ENCODE measurements around the gene FBXW8.

The FBXW8 gene

GRCh38 chr12:117022465-117022864 is 111.7 kb downstream of the FBXW8 start:
- no peak overlapping the region for H3K4ac ChIP-seq (ENCODE audit: low read length)
- DNase-seq (ENCODE audit: low spot score), result no peak
- no peak overlapping the region for H3K4me2 ChIP-seq (ENCODE audit: insufficient read depth, low read length, poor library complexity, severe bottlenecking)
- no peak overlapping the region for H2BK15ac ChIP-seq (ENCODE audit: low read length)
- no peak overlapping the region for H3K27ac ChIP-seq (replicated peaks; ENCODE audit: low read length)
- H3K4me1 ChIP-seq (ENCODE audit: control insufficient read depth in 2 of 2, insufficient read depth in 1 of 2, low read depth in 1 of 2, low read length in 2 of 2), result peaks cover 3% of the 10 kb centered on the region in 2 donors
- H3K18ac ChIP-seq (ENCODE audit: low read length), result no peak overlapping the region
- H2AFZ ChIP-seq (ENCODE audit: low read length), result no peak overlapping the region
- H2AK5ac ChIP-seq (ENCODE audit: low read depth, low read length), result no peak overlapping the region
- no peak overlapping the region for H4K8ac ChIP-seq (ENCODE audit: low read depth, low read length)
- no peak overlapping the region for H3K9ac ChIP-seq (ENCODE audit: low read depth, low read length, poor library complexity)
- WGBS, 2 donors (ENCODE audit: extremely low coverage in 2 of 2, insufficient read length in 2 of 2, insufficient replicate concordance in 1 of 2), result no CpG with 5 or more reads among the region's 6 CpGs
- H2BK120ac ChIP-seq (ENCODE audit: low read depth, low read length), result no peak overlapping the region
- H3K27me3 ChIP-seq (ENCODE audit: control insufficient read depth in 3 of 3, insufficient read depth in 3 of 3, low read depth in 1 of 3, low read length in 3 of 3), result no peaks in the 10 kb centered on the region
- H3K9me3 ChIP-seq (replicated peaks in 1 of 2; ENCODE audit: control insufficient read depth in 2 of 2, insufficient read depth in 1 of 2, low read depth in 1 of 2, low read length in 2 of 2), result no peaks in the 10 kb centered on the region
- H4K91ac ChIP-seq (ENCODE audit: low read depth, low read length, poor library complexity), result no peak overlapping the region
- H2BK5ac ChIP-seq (ENCODE audit: low read length), result no peak overlapping the region
- H3K4me3 ChIP-seq (ENCODE audit: low read length in 2 of 2), result no peak overlapping the region
- H3K14ac ChIP-seq (ENCODE audit: low read length), result no peak overlapping the region
- H3K79me1 ChIP-seq (ENCODE audit: low read depth, low read length), result no peaks in the 10 kb centered on the region
- H2BK12ac ChIP-seq (ENCODE audit: low read length), result no peak overlapping the region
- peaks cover 32 to 64% of the 10 kb centered on the region in 2 donors for H3K36me3 ChIP-seq (replicated peaks in 1 of 2; ENCODE audit: control insufficient read depth in 2 of 2, insufficient read depth in 2 of 2, low read length in 2 of 2)
- H3K23ac ChIP-seq (ENCODE audit: low read depth, low read length, poor library complexity), result no peak overlapping the region

GRCh38 chr12:117023998-117024960 is 113.5 kb downstream of the FBXW8 start:
- no peak for DNase-seq (ENCODE audit: low spot score)
- H3K36me3 ChIP-seq (replicated peaks in 1 of 2; ENCODE audit: control insufficient read depth in 2 of 2, insufficient read depth in 2 of 2, low read length in 2 of 2), result peaks cover 46 to 70% of the 10 kb centered on the region in 2 donors
- WGBS, 2 donors (ENCODE audit: extremely low coverage in 2 of 2, insufficient read length in 2 of 2, insufficient replicate concordance in 1 of 2), result no CpG with 5 or more reads among the region's 24 CpGs
- H2AK5ac ChIP-seq (ENCODE audit: low read depth, low read length), result no peak overlapping the region
- peaks cover 3% of the 10 kb centered on the region in 2 donors for H3K4me1 ChIP-seq (ENCODE audit: control insufficient read depth in 2 of 2, insufficient read depth in 1 of 2, low read depth in 1 of 2, low read length in 2 of 2)
- no peak overlapping the region for H3K14ac ChIP-seq (ENCODE audit: low read length)
- no peak overlapping the region for H4K91ac ChIP-seq (ENCODE audit: low read depth, low read length, poor library complexity)
- no peak overlapping the region for H2AFZ ChIP-seq (ENCODE audit: low read length)
- no peak overlapping the region for H3K4me2 ChIP-seq (ENCODE audit: insufficient read depth, low read length, poor library complexity, severe bottlenecking)
- no peak overlapping the region for H2BK120ac ChIP-seq (ENCODE audit: low read depth, low read length)
- no peak overlapping the region for H3K23ac ChIP-seq (ENCODE audit: low read depth, low read length, poor library complexity)
- H2BK5ac ChIP-seq (ENCODE audit: low read length), result no peak overlapping the region
- H3K18ac ChIP-seq (ENCODE audit: low read length), result no peak overlapping the region
- no peak overlapping the region for H2BK15ac ChIP-seq (ENCODE audit: low read length)
- H3K27ac ChIP-seq (replicated peaks; ENCODE audit: low read length), result no peak overlapping the region
- no peak overlapping the region for H3K9ac ChIP-seq (ENCODE audit: low read depth, low read length, poor library complexity)
- no peak overlapping the region for H3K4ac ChIP-seq (ENCODE audit: low read length)
- no peak overlapping the region for H3K4me3 ChIP-seq (ENCODE audit: low read length in 2 of 2)
- H2BK12ac ChIP-seq (ENCODE audit: low read length), result no peak overlapping the region
- no peaks in the 10 kb centered on the region for H3K27me3 ChIP-seq (ENCODE audit: control insufficient read depth in 3 of 3, insufficient read depth in 3 of 3, low read depth in 1 of 3, low read length in 3 of 3)
- no peaks in the 10 kb centered on the region for H3K9me3 ChIP-seq (replicated peaks in 1 of 2; ENCODE audit: control insufficient read depth in 2 of 2, insufficient read depth in 1 of 2, low read depth in 1 of 2, low read length in 2 of 2)
- peaks cover 3% of the 10 kb centered on the region for H3K79me1 ChIP-seq (ENCODE audit: low read depth, low read length)
- H4K8ac ChIP-seq (ENCODE audit: low read depth, low read length), result no peak overlapping the region

GRCh38 chr12:117024961-117025480 is 114.3 kb downstream of the FBXW8 start:
- Histone ChIP-seq H3K79me1 (ENCODE audit: low read depth, low read length) (peaks cover 3% of the 10 kb centered on the region), H3K4me1 (ENCODE audit: control insufficient read depth in 2 of 2, insufficient read depth in 1 of 2, low read depth in 1 of 2, low read length in 2 of 2) (peaks cover 3% of the 10 kb centered on the region in 2 donors), H3K27ac (replicated peaks; ENCODE audit: low read length) (no peak overlapping the region), H3K9ac (ENCODE audit: low read depth, low read length, poor library complexity) (no peak overlapping the region), H2BK12ac (ENCODE audit: low read length) (no peak overlapping the region), H2AFZ (ENCODE audit: low read length) (no peak overlapping the region), H2AK5ac (ENCODE audit: low read depth, low read length) (no peak overlapping the region), H3K4ac (ENCODE audit: low read length) (no peak overlapping the region), H4K91ac (ENCODE audit: low read depth, low read length, poor library complexity) (no peak overlapping the region), H3K36me3 (replicated peaks in 1 of 2; ENCODE audit: control insufficient read depth in 2 of 2, insufficient read depth in 2 of 2, low read length in 2 of 2) (peaks cover 48 to 71% of the 10 kb centered on the region in 2 donors), H3K27me3 (ENCODE audit: control insufficient read depth in 3 of 3, insufficient read depth in 3 of 3, low read depth in 1 of 3, low read length in 3 of 3) (no peaks in the 10 kb centered on the region), H2BK15ac (ENCODE audit: low read length) (no peak overlapping the region), H3K14ac (ENCODE audit: low read length) (no peak overlapping the region), H2BK5ac (ENCODE audit: low read length) (no peak overlapping the region), H4K8ac (ENCODE audit: low read depth, low read length) (no peak overlapping the region), H2BK120ac (ENCODE audit: low read depth, low read length) (no peak overlapping the region), H3K4me2 (ENCODE audit: insufficient read depth, low read length, poor library complexity, severe bottlenecking) (no peak overlapping the region), H3K4me3 (ENCODE audit: low read length in 2 of 2) (no peak overlapping the region), H3K23ac (ENCODE audit: low read depth, low read length, poor library complexity) (no peak overlapping the region), H3K18ac (ENCODE audit: low read length) (no peak overlapping the region), H3K9me3 (replicated peaks in 1 of 2; ENCODE audit: control insufficient read depth in 2 of 2, insufficient read depth in 1 of 2, low read depth in 1 of 2, low read length in 2 of 2) (no peaks in the 10 kb centered on the region)
- WGBS, 2 donors (ENCODE audit: extremely low coverage in 2 of 2, insufficient read length in 2 of 2, insufficient replicate concordance in 1 of 2), result no CpG with 5 or more reads among the region's 10 CpGs
- no peak for DNase-seq (ENCODE audit: low spot score)

- Histone ChIP-seq H2BK5ac (ENCODE audit: low read length) (no peak overlapping the region), H3K9ac (ENCODE audit: low read depth, low read length, poor library complexity) (peak overlapping the region; percentile 78), H3K4me2 (ENCODE audit: insufficient read depth, low read length, poor library complexity, severe bottlenecking) (no peak overlapping the region), H3K4ac (ENCODE audit: low read length) (no peak overlapping the region), H3K36me3 (replicated peaks in 1 of 2; ENCODE audit: control insufficient read depth in 2 of 2, insufficient read depth in 2 of 2, low read length in 2 of 2) (peaks cover 48 to 76% of the 10 kb centered on the region in 2 donors), H2BK15ac (ENCODE audit: low read length) (no peak overlapping the region), H3K79me1 (ENCODE audit: low read depth, low read length) (peaks cover 3% of the 10 kb centered on the region), H3K23ac (ENCODE audit: low read depth, low read length, poor library complexity) (peak overlapping the region; percentile 70), H3K4me1 (ENCODE audit: control insufficient read depth in 2 of 2, insufficient read depth in 1 of 2, low read depth in 1 of 2, low read length in 2 of 2) (peaks cover 3% of the 10 kb centered on the region in 2 donors), H2AFZ (ENCODE audit: low read length) (peak overlapping the region; percentile 5), H2AK5ac (ENCODE audit: low read depth, low read length) (peak overlapping the region; percentile 72), H3K18ac (ENCODE audit: low read length) (peak overlapping the region; percentile 68), H3K27ac (replicated peaks; ENCODE audit: low read length) (no peak overlapping the region), H3K14ac (ENCODE audit: low read length) (no peak overlapping the region), H3K9me3 (replicated peaks in 1 of 2; ENCODE audit: control insufficient read depth in 2 of 2, insufficient read depth in 1 of 2, low read depth in 1 of 2, low read length in 2 of 2) (no peaks in the 10 kb centered on the region), H3K4me3 (ENCODE audit: low read length in 2 of 2) (no peak overlapping the region), H2BK120ac (ENCODE audit: low read depth, low read length) (no peak overlapping the region), H2BK12ac (ENCODE audit: low read length) (no peak overlapping the region), H3K27me3 (ENCODE audit: control insufficient read depth in 3 of 3, insufficient read depth in 3 of 3, low read depth in 1 of 3, low read length in 3 of 3) (no peaks in the 10 kb centered on the region), H4K8ac (ENCODE audit: low read depth, low read length) (no peak overlapping the region), H4K91ac (ENCODE audit: low read depth, low read length, poor library complexity) (no peak overlapping the region)
- WGBS, 2 donors (ENCODE audit: extremely low coverage in 2 of 2, insufficient read length in 2 of 2, insufficient replicate concordance in 1 of 2), result no CpG with 5 or more reads among the region's 14 CpGs
- peak; percentile 71 for DNase-seq (ENCODE audit: low spot score)
Measured at GRCh38 chr12:117025481-117026151, 114.9 kb downstream of the FBXW8 start.

All from neuronal stem cell (in vitro differentiated cells).